Activated CD4-positive, alpha-beta T cell treated with anti-CD3 and anti-CD28 coated beads, Interleukin-2, amount 10 ng/mL, durations not matched to agents 7 days and 5 days (primary cell): ENCODE measurements around the gene TMEM145. TPM values are rescaled to one million over a fixed set of nuclear protein-coding genes. Genes with fewer than 3 reads are reported as not detected.

Experiments
- CTCF ChIA-PET: fragments of 350-600 bp; sonication (Branson Sonifier 250); formaldehyde crosslinking; loops from one replicate; lab custom pipeline; 2021; ENCODE audit warnings: antibody characterized with exemption; lab: Charles Lee
- POLR2A ChIA-PET: fragments of 350-600 bp; sonication (Branson Sonifier 250); formaldehyde crosslinking; loops from one replicate; lab custom pipeline; 2021; ENCODE audit warnings: antibody characterized with exemption; lab: Charles Lee
- DNase-seq: peaks from one replicate; pipeline ENCODE4 v3.0.0-alpha.2; 2020
- H3K27ac Mint-ChIP-seq: one replicate; pipeline ENCODE4 v1.8.0; 2021; ENCODE audit warnings: mild to moderate bottlenecking, moderate library complexity, mixed read lengths
- H3K27me3 Mint-ChIP-seq: one replicate; pipeline ENCODE4 v1.8.0; 2021; ENCODE audit warnings: mixed read lengths
- H3K36me3 Mint-ChIP-seq: one replicate; pipeline ENCODE4 v1.8.0; 2021; ENCODE audit warnings: low read depth, mixed read lengths
- H3K4me1 Mint-ChIP-seq: one replicate; pipeline ENCODE4 v1.8.0; 2021; ENCODE audit warnings: mixed read lengths
- H3K4me3 Mint-ChIP-seq: one replicate; pipeline ENCODE4 v1.8.0; 2021; ENCODE audit warnings: mild to moderate bottlenecking, moderate library complexity, mixed read lengths
- H3K9me3 Mint-ChIP-seq: one replicate; pipeline ENCODE4 v1.8.0; 2021; ENCODE audit warnings: mixed read lengths
- total RNA-seq, 2 experiments: library from RNA; stranded (reverse); gene quantifications; one replicate each; pipeline ENCODE4 v1.2.3, GENCODE V29; 2021

TMEM145 gene
- total RNA-seq, 2 experiments from 2014 or later, result not detected

DNA sequence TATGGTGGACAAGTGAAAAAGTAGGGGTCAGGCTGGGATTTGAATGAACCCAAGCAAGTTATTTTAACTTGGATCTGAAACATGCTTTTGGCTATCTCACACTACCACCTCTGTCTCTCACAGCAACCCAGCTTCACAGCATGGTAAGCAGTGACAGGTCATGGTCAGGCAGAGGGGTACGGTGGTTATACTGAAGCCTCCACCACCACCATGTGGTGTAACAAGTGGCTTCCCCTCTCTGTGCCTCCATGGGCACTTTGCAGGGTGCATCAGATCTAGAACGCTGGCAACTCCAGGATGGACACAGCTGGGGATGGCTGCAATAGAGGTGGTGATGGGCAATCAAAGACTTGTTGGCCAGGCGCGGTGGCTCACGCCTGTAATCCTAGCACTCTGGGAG lies 739 bp upstream of the TMEM145 start:
- H3K27ac Mint-ChIP-seq, result no peak overlapping the region
- no peaks in the 10 kb centered on the region for H3K9me3 Mint-ChIP-seq
- peaks cover 21% of the 10 kb centered on the region for H3K4me1 Mint-ChIP-seq
- no peak for DNase-seq
- POLR2A ChIA-PET, result no interaction called here
- peak overlapping the region; percentile 57 for H3K4me3 Mint-ChIP-seq
- CTCF ChIA-PET, result no interaction called here
- H3K27me3 Mint-ChIP-seq, result peaks cover 43% of the 10 kb centered on the region
- no peaks in the 10 kb centered on the region for H3K36me3 Mint-ChIP-seq

DNA sequence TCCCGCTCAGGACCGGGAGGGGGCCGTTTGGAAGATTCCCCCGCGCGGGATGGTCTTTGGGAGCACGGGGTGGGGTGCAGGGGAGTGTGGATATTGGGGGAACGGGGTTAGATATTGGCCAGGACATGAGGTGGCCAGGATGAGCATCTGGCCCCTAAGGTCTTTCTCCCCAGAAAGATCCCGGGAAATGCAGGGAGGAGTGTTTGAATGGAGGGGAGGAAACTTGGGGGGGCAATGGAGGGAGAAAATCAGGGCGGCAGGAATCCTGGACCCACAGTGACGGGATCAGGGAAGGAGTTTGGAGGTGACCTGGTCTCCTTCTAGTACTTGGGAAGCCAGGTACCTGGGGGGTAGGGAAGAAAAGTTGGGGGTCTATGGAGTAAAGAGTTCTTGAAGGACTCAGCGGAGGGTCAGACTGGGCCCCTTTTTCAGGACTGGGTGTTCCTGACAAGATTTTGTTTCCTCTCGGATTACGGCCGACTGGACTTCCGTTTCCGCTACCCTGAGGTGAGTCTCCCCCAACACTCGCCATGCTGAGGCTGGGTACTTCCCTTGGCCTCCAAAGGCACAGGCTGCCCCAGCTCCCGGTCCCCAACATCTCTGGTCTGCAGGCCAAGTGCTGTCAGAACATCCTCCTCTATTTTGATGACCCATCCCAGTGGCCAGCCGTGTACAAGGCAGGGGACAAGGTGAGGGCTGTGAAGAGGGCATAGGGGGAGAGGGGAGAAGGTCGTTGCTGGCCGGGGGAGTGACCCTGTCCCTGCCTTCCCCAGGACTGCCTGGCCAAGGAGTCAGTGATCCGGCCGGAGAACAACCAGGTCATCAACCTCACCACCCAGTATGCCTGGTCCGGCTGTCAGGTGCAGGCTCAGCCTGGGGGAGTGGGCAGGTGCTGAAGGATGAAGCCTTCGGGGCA lies 989 bp downstream of the TMEM145 start:
- no peaks in the 10 kb centered on the region for H3K36me3 Mint-ChIP-seq
- H3K27ac Mint-ChIP-seq, result no peak overlapping the region
- peaks cover 43% of the 10 kb centered on the region for H3K27me3 Mint-ChIP-seq
- no peak for DNase-seq
- ChIA-PET POLR2A (interaction anchor here (0.6 kb wide), 1 partner anchor 9 kb away, joined by 3 read pairs; no protein-coding TSS in a partner anchor), CTCF (no interaction called here)
- H3K4me3 Mint-ChIP-seq, result no peak overlapping the region
- no peaks in the 10 kb centered on the region for H3K9me3 Mint-ChIP-seq
- peaks cover 25% of the 10 kb centered on the region for H3K4me1 Mint-ChIP-seq

DNA sequence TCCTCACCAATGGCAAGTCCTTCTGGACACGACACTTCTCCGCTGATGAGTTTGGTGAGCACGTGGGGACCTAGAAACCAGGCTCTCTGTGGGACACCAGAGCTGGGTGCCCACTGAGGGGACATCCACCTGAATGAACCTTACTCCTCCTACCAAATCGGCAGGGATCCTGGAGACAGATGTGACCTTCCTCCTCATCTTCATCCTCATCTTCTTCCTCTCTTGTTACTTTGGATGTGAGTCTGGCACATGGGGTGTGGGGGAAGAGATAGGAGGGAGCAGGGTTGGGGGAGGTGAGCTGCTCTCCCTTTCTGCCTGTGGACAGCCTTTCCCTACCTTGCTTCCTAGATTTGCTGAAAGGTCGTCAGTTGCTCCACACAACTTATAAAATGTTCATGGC lies 1.9 kb downstream of the TMEM145 start:
- H3K27me3 Mint-ChIP-seq, result peaks cover 43% of the 10 kb centered on the region
- no peak overlapping the region for H3K4me3 Mint-ChIP-seq
- CTCF ChIA-PET, result no interaction called here
- no peak for DNase-seq
- no peak overlapping the region for H3K27ac Mint-ChIP-seq
- peaks cover 25% of the 10 kb centered on the region for H3K4me1 Mint-ChIP-seq
- no peaks in the 10 kb centered on the region for H3K36me3 Mint-ChIP-seq
- no peaks in the 10 kb centered on the region for H3K9me3 Mint-ChIP-seq
- POLR2A ChIA-PET, result no interaction called here

DNA sequence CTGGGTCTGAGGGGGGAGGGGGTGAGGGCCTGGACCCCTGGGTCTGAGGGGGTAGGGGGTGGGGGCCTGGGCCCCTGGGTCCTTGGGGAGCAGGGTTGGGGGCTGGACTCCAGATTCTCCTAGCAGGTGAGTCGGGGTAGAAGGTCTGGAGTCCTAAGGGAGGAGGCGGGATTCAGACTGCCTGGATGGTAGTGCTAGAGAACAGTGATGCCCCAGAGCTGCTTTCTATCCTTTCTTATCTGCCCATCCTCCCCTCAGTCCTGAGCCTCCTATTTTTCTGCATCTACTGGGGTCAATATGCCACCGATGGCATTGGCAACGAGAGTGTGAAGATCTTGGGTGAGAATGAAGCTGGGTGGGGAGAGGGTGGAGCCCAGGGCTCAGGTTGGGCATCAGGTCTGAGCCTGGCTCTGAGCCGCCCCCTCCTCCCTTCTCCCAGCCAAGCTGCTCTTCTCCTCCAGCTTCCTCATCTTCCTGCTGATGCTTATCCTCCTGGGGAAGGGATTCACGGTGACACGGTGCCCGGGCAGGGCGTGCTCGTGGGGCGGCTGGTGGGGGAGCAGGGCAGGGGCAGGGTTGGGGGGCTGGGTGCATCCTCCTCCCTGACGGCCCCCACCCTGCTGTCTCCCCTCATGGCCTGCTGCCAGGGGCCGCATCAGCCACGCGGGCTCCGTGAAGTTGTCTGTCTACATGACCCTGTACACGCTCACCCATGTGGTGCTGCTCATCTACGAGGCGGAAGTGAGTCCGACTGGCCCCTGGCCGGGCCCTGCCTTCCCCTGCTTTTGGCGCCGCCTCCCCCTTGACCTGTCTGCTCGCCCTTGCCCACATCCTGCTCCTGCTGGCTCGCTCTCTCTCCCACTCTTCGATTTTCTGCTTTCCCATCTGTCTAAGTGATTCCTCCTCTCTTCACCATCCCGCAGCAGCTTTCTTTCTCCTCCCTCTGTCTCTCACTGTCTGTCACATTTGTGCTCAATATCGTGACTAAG lies 3.4 kb downstream of the TMEM145 start:
- Mint-ChIP-seq H3K27ac (no peak overlapping the region), H3K4me3 (no peak overlapping the region), H3K36me3 (no peaks in the 10 kb centered on the region), H3K9me3 (no peaks in the 10 kb centered on the region), H3K27me3 (peaks cover 36% of the 10 kb centered on the region), H3K4me1 (peaks cover 25% of the 10 kb centered on the region)
- ChIA-PET CTCF (interaction anchor here (0.9 to 1.1 kb wide), 2 partner anchors 12 to 14 kb away, joined by 3 read pairs; partner anchors contain the start of genes PAFAH1B3 and PRR19), POLR2A (no interaction called here)
- DNase-seq, result no peak

DNA sequence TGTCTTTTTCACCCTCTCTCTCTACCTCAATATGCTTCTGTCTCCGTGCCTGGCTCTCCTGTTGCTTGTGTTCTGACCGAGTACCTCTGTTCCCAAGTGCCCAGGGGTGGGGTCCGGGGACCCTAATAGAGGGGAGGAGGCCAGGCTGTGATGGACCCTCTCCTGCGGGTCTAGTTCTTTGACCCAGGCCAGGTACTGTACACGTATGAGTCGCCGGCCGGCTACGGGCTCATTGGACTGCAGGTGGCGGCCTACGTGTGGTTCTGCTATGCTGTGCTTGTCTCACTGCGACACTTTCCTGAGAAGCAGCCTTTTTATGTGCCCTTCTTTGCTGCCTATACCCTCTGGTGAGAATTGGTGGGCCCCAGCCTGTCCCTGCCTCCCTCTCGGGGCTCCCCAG lies 4.4 kb downstream of the TMEM145 start:
- Mint-ChIP-seq H3K36me3 (no peaks in the 10 kb centered on the region), H3K9me3 (no peaks in the 10 kb centered on the region)
- CTCF ChIA-PET, result no interaction called here

DNA sequence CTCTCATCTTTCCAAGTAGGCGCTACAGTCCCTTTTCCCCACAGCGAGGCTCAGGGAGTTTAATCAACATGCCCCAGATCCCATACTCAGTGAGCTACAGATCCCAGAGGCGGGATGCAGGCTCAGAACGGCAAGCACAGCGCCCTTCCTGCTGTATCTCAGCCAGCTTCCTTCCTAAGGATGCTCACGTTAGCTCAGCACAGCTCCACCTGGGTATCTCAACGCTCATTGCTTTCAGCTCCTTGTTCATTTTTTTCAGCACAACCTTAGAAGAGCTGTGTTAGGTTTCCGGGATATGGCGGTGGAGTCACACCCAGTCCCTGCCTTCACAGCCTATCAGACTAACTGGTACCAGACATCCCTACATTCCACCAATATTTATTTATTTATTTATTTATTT lies 9.2 kb downstream of the TMEM145 start:
- no peak overlapping the region for H3K27ac Mint-ChIP-seq
- H3K4me3 Mint-ChIP-seq, result no peak overlapping the region
- H3K27me3 Mint-ChIP-seq, result peaks cover 24% of the 10 kb centered on the region
- DNase-seq, result no peak
- H3K4me1 Mint-ChIP-seq, result peaks cover 23% of the 10 kb centered on the region
- H3K9me3 Mint-ChIP-seq, result no peaks in the 10 kb centered on the region
- H3K36me3 Mint-ChIP-seq, result no peaks in the 10 kb centered on the region
- ChIA-PET POLR2A (no interaction called here), CTCF (interaction anchor here (0.9 to 1.5 kb wide), 2 partner anchors 119 to 195 kb away, joined by 3 read pairs; no protein-coding TSS in a partner anchor)

More for the DNA sequence above, 4.4 kb downstream of the TMEM145 start:
- POLR2A ChIA-PET, result no interaction called here
- H3K27me3 Mint-ChIP-seq, result peaks cover 34% of the 10 kb centered on the region
- H3K4me3 Mint-ChIP-seq, result no peak overlapping the region
- H3K4me1 Mint-ChIP-seq, result peaks cover 22% of the 10 kb centered on the region
- no peak for DNase-seq
- H3K27ac Mint-ChIP-seq, result no peak overlapping the region

DNA sequence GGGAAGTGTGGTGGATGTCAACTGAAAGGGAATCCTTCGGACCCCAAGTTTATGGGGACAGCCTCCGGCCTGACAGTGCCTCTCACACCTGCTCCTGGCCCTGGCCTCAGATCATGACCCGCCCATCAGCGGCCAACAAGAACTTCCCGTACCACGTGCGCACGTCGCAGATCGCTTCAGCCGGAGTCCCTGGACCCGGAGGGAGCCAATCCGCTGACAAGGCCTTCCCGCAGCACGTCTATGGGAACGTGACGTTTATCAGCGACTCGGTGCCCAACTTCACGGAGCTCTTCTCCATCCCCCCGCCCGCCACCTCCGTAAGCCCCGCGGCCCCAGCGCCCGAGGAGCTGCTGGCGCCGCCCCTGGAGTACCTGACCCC lies 10.4 kb downstream of the TMEM145 start:
- Mint-ChIP-seq H3K27ac (no peak overlapping the region), H3K9me3 (no peaks in the 10 kb centered on the region), H3K4me1 (peaks cover 19% of the 10 kb centered on the region), H3K36me3 (no peaks in the 10 kb centered on the region), H3K27me3 (peaks cover 24% of the 10 kb centered on the region), H3K4me3 (no peak overlapping the region)
- CTCF ChIA-PET, result interaction anchor here (1.2 to 1.5 kb wide), 2 partner anchors 13 to 197 kb away, joined by 3 read pairs; no protein-coding TSS in a partner anchor
- POLR2A ChIA-PET, result no interaction called here
- no peak for DNase-seq

DNA sequence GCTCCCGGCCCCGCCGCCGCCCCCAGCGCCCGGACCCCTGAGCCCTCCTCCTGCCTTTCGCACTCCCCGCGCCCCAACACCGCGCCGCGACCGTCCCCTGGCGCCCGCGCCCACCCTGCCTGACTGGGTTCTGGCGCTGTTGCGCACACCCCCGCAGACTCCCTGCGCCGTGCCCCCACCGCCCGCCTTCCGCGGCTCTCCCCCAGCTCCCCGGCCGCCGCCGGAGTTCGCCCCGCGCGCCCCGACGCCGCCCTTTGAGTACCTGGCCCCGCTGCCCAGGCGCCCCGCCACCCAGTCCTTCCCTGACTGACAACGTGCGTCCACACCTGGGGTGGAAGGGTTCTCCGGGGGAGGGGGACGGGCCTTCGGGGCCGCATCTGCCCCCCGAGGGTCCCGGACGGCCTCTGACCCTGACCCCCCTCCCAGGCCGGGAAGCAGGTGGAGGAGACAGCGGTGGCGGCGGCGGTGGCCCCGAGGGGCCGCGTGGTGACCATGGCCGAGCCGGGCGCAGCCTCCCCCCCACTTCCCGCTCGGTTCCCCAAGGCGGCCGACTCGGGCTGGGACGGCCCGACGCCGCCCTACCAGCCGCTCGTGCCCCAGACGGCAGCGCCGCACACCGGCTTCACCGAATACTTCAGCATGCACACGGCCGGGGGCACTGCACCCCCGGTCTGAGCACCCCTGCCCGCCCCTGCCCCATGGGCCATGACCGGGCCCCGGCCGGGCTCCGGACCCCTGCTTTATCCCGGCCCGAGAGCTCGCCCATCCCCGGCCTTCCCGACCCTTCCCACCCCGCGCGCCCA lies 10.9 kb downstream of the TMEM145 start:
- peaks cover 24% of the 10 kb centered on the region for H3K27me3 Mint-ChIP-seq
- H3K36me3 Mint-ChIP-seq, result no peaks in the 10 kb centered on the region
- no peaks in the 10 kb centered on the region for H3K9me3 Mint-ChIP-seq
- ChIA-PET CTCF (interaction anchor here (1.2 kb wide), 1 partner anchor 13 kb away, joined by 3 read pairs; no protein-coding TSS in a partner anchor), POLR2A (no interaction called here)
- DNase-seq, result no peak
- no peak overlapping the region for H3K27ac Mint-ChIP-seq
- H3K4me1 Mint-ChIP-seq, result peaks cover 19% of the 10 kb centered on the region
- H3K4me3 Mint-ChIP-seq, result no peak overlapping the region

DNA sequence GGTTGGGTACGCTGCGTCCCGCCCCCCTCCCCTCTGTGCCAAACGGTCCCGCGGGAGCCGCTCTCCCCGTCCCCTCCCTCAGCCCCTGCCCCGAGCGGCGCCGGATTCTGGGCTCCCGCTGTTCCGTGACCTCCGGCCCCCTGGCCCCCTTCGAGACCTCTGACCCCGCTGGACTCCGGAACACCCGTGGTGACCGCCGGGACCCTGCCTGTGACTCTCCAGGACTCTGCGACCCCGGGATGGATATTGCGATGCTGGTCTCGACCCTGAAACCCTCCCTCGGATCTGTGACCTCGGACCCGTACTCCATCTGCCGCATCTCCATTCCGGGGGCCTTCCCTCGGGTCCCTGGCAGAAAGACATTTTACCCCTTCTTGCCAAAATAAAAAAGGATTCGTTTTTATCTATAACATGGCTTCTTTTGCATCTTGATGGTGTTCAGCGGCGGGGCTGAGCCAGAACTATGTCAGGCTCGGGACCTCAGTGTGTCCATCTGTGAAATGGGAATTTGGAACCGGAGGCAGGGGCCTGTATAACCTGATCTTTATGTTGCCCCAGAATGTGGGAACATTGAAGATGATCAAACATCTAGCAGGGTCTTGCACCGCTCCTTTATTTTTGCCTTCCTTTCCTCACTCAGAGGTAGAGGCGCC lies 11.7 kb downstream of the TMEM145 start:
- peak overlapping the region; percentile 84 for H3K27ac Mint-ChIP-seq
- H3K36me3 Mint-ChIP-seq, result no peaks in the 10 kb centered on the region
- CTCF ChIA-PET, result no interaction called here
- DNase-seq, result no peak
- POLR2A ChIA-PET, result no interaction called here
- H3K27me3 Mint-ChIP-seq, result peaks cover 24% of the 10 kb centered on the region
- no peaks in the 10 kb centered on the region for H3K9me3 Mint-ChIP-seq
- H3K4me3 Mint-ChIP-seq, result peak overlapping the region; percentile 89
- H3K4me1 Mint-ChIP-seq, result peaks cover 19% of the 10 kb centered on the region

DNA sequence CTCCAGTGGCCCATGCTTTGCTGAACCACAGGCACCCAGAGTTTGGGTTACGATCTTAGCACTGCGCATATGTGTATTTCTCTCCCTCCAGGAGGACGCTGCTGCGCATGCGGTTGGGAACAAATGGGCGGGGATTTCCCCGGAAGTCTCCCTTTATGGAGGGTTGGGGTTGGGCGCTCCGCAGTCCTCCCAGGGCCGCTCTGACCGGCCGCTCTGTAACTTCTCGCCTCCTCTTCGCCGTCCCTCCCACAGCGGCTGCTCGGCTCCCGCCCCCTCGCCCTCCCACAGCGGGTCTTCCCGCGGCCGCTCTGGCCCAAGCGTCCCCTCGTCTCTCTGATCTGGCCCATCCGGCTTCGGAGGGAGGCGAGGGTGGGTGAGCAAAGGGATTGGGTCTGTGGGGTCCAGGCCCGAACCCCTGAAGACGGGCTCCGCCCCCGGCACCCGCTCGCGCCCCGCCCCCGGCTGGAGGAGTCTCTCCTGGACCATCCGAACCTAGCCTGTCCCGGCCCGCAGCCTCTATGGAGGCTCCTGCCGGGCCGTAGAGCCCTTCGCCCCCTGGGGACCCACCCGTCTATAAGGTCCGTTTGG lies 12.3 kb downstream of the TMEM145 start, which contains the start of gene MEGF8:
Gene MEGF8 (plus strand): TSS at position 328 of the 588 bp plus-strand sequence. CDS start 609 bp downstream, outside the sequence.
- POLR2A ChIA-PET, result no interaction called here
- no peaks in the 10 kb centered on the region for H3K9me3 Mint-ChIP-seq
- H3K4me1 Mint-ChIP-seq, result peaks cover 19% of the 10 kb centered on the region
- H3K4me3 Mint-ChIP-seq, result peak within 1 kb of the TSS; percentile 89
- peak; percentile 99 for DNase-seq
- no peaks in the 10 kb centered on the region for H3K36me3 Mint-ChIP-seq
- peak within 1 kb of the TSS; percentile 84 for H3K27ac Mint-ChIP-seq
- peaks cover 24% of the 10 kb centered on the region for H3K27me3 Mint-ChIP-seq
- CTCF ChIA-PET, result no interaction called here
